HepG2 (cell line): ENCODE measurements around the gene PPP1CC. TPM values are rescaled to one million over a fixed set of nuclear protein-coding genes. Genes with fewer than 3 reads are reported as not detected.

Source experiments
- ATAC-seq: fragments of 200-7000 bp; cut with Tn5 transposase; 3 replicates; pipeline ENCODE4 v1.9.1; 2020; ENCODE audit warnings: mild to moderate bottlenecking, moderate library complexity
- BruUV-seq: library from RNA; stranded (reverse); fragments of 400-500 nt; replicated peaks from 2 replicates; lab custom pipeline; 2021; lab: Mats Ljungman, UMichigan
- CTCF ChIA-PET: fragments of 300-600 bp; formaldehyde crosslinking; extraction: SDS; loops from one replicate; lab custom pipeline; 2021; ENCODE audit warnings: low total read pairs, inconsistent platforms, low intra/inter-chr PET ratio; lab: Yijun Ruan, JAX
- POLR2A ChIA-PET: fragments of 350-600 bp; sonication (Branson Sonifier 250); formaldehyde crosslinking; loops from one replicate; lab custom pipeline; 2020; ENCODE audit warnings: antibody characterized with exemption, inconsistent platforms; lab: Yijun Ruan, JAX
- DNase-seq: peaks from one replicate; pipeline ENCODE4 v3.0.0-alpha.2; 2015; ENCODE audit warnings: low spot score
- FAIRE-seq: peaks from 3 replicates; lab custom pipeline; 2011; peaks lifted over from hg19 to GRCh38; lab: Jason Lieb, UNC
- H2AFZ ChIP-seq: one replicate; pipeline ENCODE4 v1.6.1; 2011; ENCODE audit warnings: low read length, inconsistent platforms
- H3K27ac ChIP-seq: fragments of 300-600 bp; 3 replicates; pipeline ENCODE4 v1.8.0; 2011; ENCODE audit warnings: mixed run types, mild to moderate bottlenecking, mixed read lengths, low read length, inconsistent platforms; ENCODE audit not compliant: insufficient read depth; ENCODE audit errors: extremely low read length
- H3K27me3 ChIP-seq, 2 experiments: fragments of 200-600 bp in 1 of 2; 2 replicates in 1 of 2; 3 replicates in 1 of 2; pipeline versions ENCODE4 v1.6.0 to v1.8.0; 2011; ENCODE audit warnings: low read length in 2 of 2, mild to moderate bottlenecking in 2 of 2, moderate library complexity in 2 of 2, inconsistent platforms in 1 of 2; ENCODE audit not compliant: insufficient read depth in 2 of 2, control insufficient read depth in 1 of 2
- H3K36me3 ChIP-seq, 2 experiments: fragments of 200-600 bp in 1 of 2; replicated peaks in 1 of 2; 2 replicates in 1 of 2; 3 replicates in 1 of 2; pipeline versions ENCODE4 v1.5.1 to v1.8.0; 2011; ENCODE audit warnings: low read length in 2 of 2, inconsistent platforms in 1 of 2; ENCODE audit not compliant: insufficient read depth in 2 of 2, control insufficient read depth in 1 of 2
- H3K4me1 ChIP-seq: 2 replicates; pipeline ENCODE4 v1.5.1; 2012; ENCODE audit warnings: low read length, inconsistent platforms; ENCODE audit not compliant: insufficient read depth
- H3K4me2 ChIP-seq: 2 replicates; pipeline ENCODE4 v1.6.0; 2011; ENCODE audit warnings: low read depth, low read length, inconsistent platforms
- H3K4me3 ChIP-seq, 3 experiments: fragments of 200-600 bp in 1 of 3; sonication (generic), shearing (Covaris generic) in 1 of 3; replicated peaks in 1 of 3; 2 replicates each; pipeline ENCODE4 v1.5.1; 2011 to 2016; ENCODE audit warnings: low read length in 3 of 3, inconsistent platforms in 2 of 3, low read depth in 2 of 3, mild to moderate bottlenecking in 2 of 3, control low read depth in 1 of 3, mixed read lengths in 1 of 3; ENCODE audit not compliant: insufficient read depth in 1 of 3
- H3K79me2 ChIP-seq: one replicate; pipeline ENCODE4 v1.6.1; 2011; ENCODE audit warnings: low read length, inconsistent platforms; ENCODE audit not compliant: insufficient read depth
- H3K9ac ChIP-seq: 2 replicates; pipeline ENCODE4 v1.6.0; 2011; ENCODE audit warnings: mild to moderate bottlenecking, low read depth, low read length, inconsistent platforms; ENCODE audit not compliant: insufficient read depth
- H3K9me3 ChIP-seq: 2 replicates; pipeline ENCODE4 v1.5.1; 2012; ENCODE audit warnings: mild to moderate bottlenecking, low read length
- H4K20me1 ChIP-seq: 2 replicates; pipeline ENCODE4 v1.6.0; 2011; ENCODE audit warnings: inconsistent platforms, mild to moderate bottlenecking, low read length, moderate library complexity; ENCODE audit not compliant: insufficient read depth
- BHLHE40 ChIP-seq: IDR thresholded peaks from 2 replicates; pipeline ENCODE4 v1.6.1; 2011; ENCODE audit warnings: low read length, improper control_type of control experiment
- CHD2 ChIP-seq: IDR thresholded peaks from 2 replicates; pipeline ENCODE4 v1.6.1; 2011; ENCODE audit warnings: low read depth, low read length, improper control_type of control experiment
- DPF2 ChIP-seq: sonication (generic); formaldehyde crosslinking; IDR thresholded peaks from 2 replicates; pipeline ENCODE4 v1.4.0; 2020; ENCODE audit warnings: mild to moderate bottlenecking, low read depth, missing genetic modification reagents, borderline replicate concordance
- GZF1 ChIP-seq: sonication (generic); formaldehyde crosslinking; IDR thresholded peaks from 2 replicates; pipeline ENCODE4 v1.5.1; 2020; ENCODE audit warnings: mild to moderate bottlenecking, missing genetic modification reagents
- HDAC1 ChIP-seq: sonication (generic); formaldehyde crosslinking; IDR thresholded peaks from 2 replicates; pipeline ENCODE4 v1.5.1; 2020; ENCODE audit warnings: mild to moderate bottlenecking, missing genetic modification reagents
- RORA ChIP-seq: sonication (generic); formaldehyde crosslinking; IDR thresholded peaks from 2 replicates; pipeline ENCODE4 v1.5.0; 2020; ENCODE audit warnings: mild to moderate bottlenecking, missing genetic modification reagents, moderate library complexity
- ZNF468 ChIP-seq: sonication (generic); formaldehyde crosslinking; IDR thresholded peaks from 2 replicates; pipeline ENCODE4 v1.8.0; 2022; ENCODE audit warnings: mild to moderate bottlenecking, moderate library complexity, missing genetic modification reagents
- ZNF660 ChIP-seq: sonication (generic); formaldehyde crosslinking; IDR thresholded peaks from 2 replicates; pipeline ENCODE4 v1.5.1; 2020; ENCODE audit warnings: mild to moderate bottlenecking, low read depth, missing genetic modification reagents, borderline replicate concordance
- WGBS: methylation state at CpG from one replicate; pipeline ENCODE4 v1.1.6; 2017; ENCODE audit warnings: low lambda C conversion rate; 5-methylcytosine and 5-hydroxymethylcytosine counted together
- in situ Hi-C: cut with HindIII; loops from 2 replicates; pipeline ENCODE4 v1.10.0; 2017; ENCODE audit warnings: low pct_unique_long_range_greater_than_20kb; ENCODE audit not compliant: extremely low pct_ligation_motif_present
- intact Hi-C: fragments of 100-400 bp; cut with micrococcal nuclease; formaldehyde crosslinking; loops from one replicate; pipeline ENCODE4 v1.10.0; 2022; ENCODE audit not compliant: unreplicated experiment
- polyA plus RNA-seq, 8 experiments: library from polyadenylated mRNA; depleted of rRNA in 3 of 8; stranded (reverse) in 7 of 8; unstranded in 1 of 8; fragments of >200 nt; fragmentation: Illumina TruSeq in 4 of 8; extraction: Trizol in 4 of 8; gene quantifications; 2 replicates each; pipeline versions ENCODE4 v1.2.1 to v1.2.3, GENCODE V29; 2011 to 2016; ENCODE audit warnings: low read depth in 4 of 8, missing spikeins in 1 of 8, mixed read lengths in 1 of 8; ENCODE audit not compliant: insufficient read depth in 1 of 8
- total RNA-seq, 5 experiments: library from RNA; depleted of rRNA; stranded (reverse); fragments of >200 nt; fragmentation: Illumina TruSeq; extraction: Trizol; gene quantifications; 2 replicates each; pipeline ENCODE4 v1.2.3, GENCODE V29; 2016; ENCODE audit warnings: low read depth in 1 of 5
- TF ChIP-seq, protein P1 (sequence below): sonication (generic); formaldehyde crosslinking; IDR thresholded peaks from 2 replicates; pipeline ENCODE4 v1.5.0; 2020; ENCODE audit warnings: missing genetic modification reagents
- TF ChIP-seq, protein P2 (sequence below): sonication (generic); formaldehyde crosslinking; IDR thresholded peaks from 2 replicates; pipeline ENCODE4 v1.4.0; 2020; ENCODE audit warnings: missing genetic modification reagents, low read depth, mild to moderate bottlenecking, borderline replicate concordance

The PPP1CC gene
- total and polyA plus RNA-seq, 2 of the 13 experiments (the other 11 are each of a cell fraction or from before 2014, with no cell fraction given) = 178 to 187 TPM

DNA sequence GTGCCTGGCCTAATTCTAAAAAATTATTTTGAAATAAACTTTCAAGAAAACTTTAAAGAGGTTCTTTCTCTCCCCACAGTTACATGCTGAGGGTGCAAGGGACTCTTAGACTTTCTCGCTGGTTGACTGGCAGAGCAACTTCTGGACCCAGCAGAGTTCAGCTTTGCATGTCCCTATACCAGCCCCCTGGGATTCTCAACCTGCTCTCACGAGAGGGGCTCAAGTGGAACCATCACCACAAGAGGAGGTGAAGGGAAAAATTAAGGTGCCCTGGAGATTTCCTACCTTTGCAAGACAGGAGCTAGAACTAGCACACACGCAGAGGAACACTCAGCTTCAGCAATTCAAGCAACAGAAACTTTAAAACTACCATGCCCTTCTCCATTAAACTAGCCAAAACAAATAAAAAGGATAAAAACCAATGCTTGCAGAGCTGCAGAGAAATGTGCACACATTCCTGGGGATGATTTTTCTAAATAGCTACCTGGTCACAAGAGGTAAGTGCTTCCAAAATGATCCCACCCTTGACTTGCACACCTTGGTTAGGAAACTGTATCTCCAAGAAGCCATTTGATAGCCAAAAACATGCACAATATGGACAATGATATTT lies 56.3 kb downstream of the PPP1CC start:
- H3K9ac ChIP-seq = no peak overlapping the region
- DNase-seq (no peak), ATAC-seq (no peak), FAIRE-seq (no peak)
- peaks cover 11% of the 10 kb centered on the region for H3K4me1 ChIP-seq
- TF ChIP-seq RORA (no peak), HDAC1 (CRISPR knock-in tag) (no peak), DPF2 (CRISPR knock-in tag) (no peak), BHLHE40 (no peak), ZNF660 (CRISPR knock-in tag) (no peak), ZNF468 (no peak), GZF1 (CRISPR knock-in tag) (no peak), CHD2 (no peak)
- TF ChIP-seq, protein P1, sequence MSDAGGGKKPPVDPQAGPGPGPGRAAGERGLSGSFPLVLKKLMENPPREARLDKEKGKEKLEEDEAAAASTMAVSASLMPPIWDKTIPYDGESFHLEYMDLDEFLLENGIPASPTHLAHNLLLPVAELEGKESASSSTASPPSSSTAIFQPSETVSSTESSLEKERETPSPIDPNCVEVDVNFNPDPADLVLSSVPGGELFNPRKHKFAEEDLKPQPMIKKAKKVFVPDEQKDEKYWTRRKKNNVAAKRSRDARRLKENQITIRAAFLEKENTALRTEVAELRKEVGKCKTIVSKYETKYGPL = no peak
- TF ChIP-seq, protein P2, sequence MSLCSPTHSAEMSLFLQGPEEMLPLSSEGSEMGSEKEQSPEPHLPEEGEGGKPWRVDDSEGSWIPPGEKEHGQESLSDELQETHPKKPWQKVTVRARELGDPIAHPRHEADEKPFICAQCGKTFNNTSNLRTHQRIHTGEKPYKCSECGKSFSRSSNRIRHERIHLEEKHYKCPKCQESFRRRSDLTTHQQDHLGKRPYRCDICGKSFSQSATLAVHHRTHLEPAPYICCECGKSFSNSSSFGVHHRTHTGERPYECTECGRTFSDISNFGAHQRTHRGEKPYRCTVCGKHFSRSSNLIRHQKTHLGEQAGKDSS (CRISPR knock-in tag) = no peak
- H2AFZ ChIP-seq = no peak overlapping the region
- intact Hi-C loops (no loop called here), in situ Hi-C loops (no loop called here)
- peaks cover 5 to 48% of the 10 kb centered on the region in 2 experiments for H3K27me3 ChIP-seq
- H3K9me3 ChIP-seq = no peaks in the 10 kb centered on the region
- H3K79me2 ChIP-seq = no peaks in the 10 kb centered on the region
- 25% methylated on average over 3 of the region's 3 CpGs for WGBS
- no peak overlapping the region for H3K27ac ChIP-seq
- BruUV-seq = no TSS peak
- no peaks in the 10 kb centered on the region for H4K20me1 ChIP-seq
- ChIA-PET POLR2A (no interaction called here), CTCF (no interaction called here)
- H3K36me3 ChIP-seq = no peaks in the 10 kb centered on the region
- H3K4me2 ChIP-seq = no peak overlapping the region
- H3K4me3 ChIP-seq = no peak overlapping the region
